Anterior cingulate cortex (tissue), 58 donors: ENCODE data around the gene PLCB1.

Experiments
- DNase-seq, 58 donors: peaks; one replicate each; lab custom pipeline; 2025; lab: John Stamatoyannopoulos, UW

Gene PLCB1

DNA sequence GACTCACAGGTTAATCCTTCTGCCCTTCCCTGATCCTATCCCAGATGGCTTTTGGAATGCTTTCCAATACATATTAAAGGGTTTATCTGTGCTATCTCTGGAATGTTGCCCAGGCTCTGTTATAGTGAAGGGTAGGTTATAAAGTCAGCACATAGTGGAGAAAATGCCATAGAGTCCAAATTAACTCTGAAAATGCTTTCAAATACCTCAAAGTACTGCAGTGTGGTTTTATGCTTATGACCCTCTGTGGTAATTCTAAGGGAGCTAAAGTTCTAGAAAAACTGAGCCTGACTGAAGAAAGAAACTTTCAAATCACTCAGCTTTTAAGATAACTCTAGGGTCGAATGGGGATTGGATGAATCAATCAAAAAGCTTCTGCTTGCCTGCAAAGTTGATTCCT lies 159.8 kb downstream of the PLCB1 start:
- DNase-seq: no peak

DNA sequence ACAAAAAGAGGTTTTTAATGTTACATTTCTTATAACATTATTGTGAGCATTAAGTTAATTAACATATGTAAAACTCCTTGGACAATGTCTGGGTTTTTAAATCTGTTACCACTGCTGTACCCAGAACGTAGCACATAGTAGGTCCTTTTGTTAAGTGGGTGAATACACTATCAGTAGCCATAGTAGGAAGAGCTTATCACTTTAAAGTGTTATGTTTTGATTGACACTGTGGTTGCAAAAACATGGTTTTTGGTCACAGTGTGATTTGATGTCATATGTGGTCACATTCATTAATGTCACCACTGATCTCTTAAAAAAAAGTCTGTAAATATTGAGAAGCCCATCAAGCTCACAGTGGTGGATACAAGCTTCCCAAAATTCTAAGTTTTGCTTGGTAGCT lies 160.7 kb downstream of the PLCB1 start:
- no peak for DNase-seq

DNA sequence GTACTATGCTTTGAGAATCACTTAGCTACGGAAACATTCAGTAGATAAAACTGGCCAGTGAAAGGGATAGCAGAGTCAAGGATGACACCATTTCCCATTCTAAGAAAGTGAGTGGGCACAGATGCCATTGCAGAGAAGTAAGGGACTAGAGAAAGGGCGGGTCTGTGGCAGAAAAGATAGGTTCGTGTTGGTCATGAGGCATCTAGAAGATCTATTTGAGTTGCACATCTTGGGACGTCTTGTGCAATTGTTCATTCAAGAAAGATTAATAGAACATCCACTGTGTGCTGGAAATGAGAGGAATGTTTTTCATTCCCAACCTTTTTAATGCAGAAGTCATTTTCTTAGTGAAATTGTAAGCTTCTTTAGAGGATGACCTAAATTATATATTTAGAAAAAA lies 161.7 kb downstream of the PLCB1 start:
- DNase-seq: no peak

DNA sequence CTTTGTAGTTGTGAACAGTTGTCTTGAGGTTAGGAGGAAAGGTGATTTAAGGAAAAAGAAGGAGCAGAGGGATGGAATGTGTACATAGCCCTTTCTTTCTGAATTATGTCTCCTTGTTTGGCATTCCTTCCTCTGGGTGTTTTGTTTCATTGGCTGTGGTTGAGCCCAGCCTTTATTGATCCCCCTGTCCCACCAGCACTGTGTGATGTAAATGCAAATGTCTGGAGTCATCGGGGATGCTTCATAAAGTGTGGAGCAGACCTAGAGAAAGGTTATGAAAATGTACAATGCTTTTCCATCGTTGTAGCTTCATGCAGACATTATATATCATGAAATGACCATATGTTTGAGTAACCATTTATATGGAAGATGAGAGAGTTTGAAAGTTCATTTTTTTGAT lies 164.5 kb downstream of the PLCB1 start:
- no peak for DNase-seq

DNA sequence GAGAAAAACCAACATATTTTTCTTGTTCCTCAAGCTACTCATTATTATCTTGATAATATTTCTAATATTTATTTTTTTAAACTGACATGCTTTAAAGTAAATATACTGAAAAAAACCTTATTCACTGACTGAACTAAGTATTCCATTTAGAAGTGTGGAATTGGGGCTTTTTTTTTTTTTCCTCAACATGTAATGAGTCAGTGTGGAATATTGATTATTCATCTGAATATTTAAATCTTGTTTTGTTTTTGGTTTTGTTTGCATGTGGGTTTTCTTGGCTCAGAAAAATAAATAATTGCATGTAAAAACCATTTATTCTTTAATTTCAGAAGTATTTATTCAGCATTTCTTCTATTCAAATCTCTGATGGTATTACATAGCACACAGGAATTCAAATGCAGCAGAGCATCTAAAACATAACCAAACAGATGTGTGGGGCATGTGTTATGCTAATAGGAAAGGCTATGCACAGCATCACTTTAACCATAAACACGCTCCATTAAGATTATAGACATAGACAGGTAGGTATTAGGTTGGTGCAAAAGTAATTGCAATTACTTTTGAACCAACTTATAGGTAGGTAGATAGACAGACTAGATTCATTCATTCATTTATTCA lies 166.5 kb downstream of the PLCB1 start:
- DNase-seq: no peak

DNA sequence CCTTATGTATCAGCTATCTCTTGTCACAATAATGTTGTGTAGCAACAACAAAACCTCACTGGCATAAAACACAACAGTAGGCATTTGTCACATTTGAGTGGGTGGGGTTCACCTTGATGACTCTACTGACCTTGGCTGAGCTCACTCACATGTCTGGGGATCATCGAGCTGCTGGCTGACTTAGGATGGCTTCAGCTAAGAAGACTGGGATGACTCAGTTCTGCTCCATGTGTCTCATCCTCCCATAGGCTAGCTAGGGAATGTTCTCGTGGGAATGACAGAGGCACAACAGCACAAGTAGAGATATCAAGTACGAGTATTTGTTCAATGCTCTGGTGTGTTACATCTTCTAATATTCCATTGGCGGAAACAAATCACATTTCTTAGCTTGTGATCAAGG lies 167.9 kb downstream of the PLCB1 start:
- DNase-seq: no peak

DNA sequence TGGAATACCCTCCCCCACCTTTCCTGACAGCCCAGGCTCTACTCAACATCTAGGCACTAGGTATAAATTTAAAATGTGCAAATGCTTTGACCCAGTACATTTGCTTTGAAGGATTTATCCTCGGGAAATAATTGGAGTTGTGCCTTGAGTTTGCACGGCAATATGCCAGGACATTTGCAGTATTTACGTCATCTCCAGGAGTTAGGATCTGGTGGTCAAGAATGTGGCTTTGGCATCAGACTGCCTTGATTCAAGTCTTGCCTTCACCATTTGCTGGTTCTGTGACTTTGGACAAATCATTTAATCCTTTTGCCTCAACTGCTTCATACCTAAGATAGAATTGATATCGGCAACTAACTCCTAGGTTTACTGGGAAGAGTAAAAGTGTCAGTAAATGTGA lies 169.6 kb downstream of the PLCB1 start:
- DNase-seq: no peak

DNA sequence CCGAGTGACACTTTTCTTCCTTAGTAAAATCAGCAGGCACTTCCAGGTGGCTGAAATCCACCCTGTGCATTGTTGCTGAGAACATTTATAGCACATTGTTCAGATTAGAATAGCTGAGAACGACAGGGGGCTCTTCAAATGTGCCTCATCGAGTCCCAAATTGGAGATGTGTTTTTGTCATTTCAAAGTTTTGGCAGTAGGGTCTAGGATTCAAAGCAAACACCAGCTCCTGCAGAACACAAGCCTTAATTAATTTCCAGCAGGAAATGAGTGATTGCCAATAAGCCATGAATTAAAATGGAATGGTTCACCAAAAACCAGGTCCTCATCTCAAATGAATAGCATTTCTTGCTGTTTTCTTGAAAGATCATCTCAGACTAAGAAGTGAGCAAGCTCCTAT lies 171.6 kb downstream of the PLCB1 start:
- no peak for DNase-seq

DNA sequence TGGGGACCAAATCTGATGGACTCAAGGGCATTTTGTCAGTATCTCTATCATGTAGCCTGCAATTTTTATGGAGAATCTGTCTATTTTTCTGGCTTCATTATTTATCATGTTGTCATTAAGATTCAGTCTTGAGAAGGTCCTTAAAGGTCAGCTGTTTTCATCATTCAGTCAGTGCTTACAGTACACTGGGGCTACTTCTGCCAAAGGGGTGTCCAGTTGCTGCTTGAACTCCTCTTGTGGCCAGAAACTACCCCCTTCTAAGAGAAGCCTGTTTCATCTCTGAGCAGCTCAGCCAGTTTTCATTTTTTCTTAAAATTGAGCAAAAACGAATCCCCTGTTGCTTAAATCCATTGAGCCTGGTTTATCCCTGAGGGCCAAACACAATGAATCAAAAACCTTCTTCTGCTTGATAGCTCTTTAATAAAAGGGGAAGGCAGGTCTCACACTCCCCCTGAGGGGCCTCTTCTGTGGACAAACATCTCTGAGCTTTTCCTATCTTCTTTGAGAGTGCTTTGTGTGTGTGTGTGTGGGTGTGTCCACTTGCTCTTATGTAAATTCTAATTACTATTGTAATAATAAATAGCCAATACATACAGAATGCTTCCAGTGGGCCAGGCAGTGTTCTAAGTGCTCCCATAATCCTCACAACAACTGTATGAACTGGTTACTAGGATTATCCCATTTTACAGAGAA lies 172.2 kb downstream of the PLCB1 start:
- DNase-seq: no peak

DNA sequence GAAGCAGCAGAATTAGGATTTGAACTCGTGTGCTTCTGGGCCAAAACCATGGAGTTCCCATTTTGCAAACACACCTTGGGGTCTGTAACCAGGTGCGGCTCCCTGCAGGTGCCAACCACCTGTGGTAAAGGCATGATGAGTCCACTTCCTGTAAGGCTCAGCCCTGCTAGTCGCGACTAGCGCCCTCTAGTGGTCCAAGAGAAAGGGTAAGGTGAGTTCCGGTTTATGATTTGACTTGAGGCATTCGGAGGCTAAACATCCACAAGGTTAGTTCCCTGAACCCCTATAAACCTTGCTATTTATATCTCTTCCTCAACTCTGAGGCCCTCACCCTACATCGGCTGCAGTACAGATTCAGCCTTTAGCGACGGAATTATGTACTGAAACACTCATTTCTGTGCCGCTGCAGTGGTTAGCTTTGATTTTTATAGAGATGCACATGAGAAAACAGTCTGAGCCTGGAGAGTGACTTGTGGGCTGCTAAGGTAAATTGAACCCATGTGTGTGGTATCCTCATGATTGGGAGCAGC lies 173.4 kb downstream of the PLCB1 start:
- peak in 5 of 58 donors; percentile 1 to 12 (median 3) for DNase-seq

DNA sequence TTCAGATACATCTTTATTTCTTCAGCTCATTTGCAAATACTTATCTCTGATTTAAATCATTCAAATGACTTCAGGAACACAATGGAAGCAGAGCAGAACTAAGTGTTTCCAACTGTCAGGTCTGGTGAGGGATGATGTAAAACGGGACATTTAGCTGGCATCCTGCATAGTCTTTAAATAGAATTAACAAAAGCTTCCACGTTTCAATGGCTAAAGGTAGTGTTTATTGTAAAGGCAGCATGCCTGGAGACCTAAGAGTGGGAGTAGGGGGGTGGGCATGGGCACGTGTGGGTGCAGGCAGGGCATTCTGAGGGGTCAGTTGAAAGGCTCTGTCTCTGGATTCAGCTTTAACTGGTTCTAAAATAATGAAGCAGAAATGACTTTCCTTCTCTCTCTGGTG lies 174.9 kb downstream of the PLCB1 start:
- no peak for DNase-seq

DNA sequence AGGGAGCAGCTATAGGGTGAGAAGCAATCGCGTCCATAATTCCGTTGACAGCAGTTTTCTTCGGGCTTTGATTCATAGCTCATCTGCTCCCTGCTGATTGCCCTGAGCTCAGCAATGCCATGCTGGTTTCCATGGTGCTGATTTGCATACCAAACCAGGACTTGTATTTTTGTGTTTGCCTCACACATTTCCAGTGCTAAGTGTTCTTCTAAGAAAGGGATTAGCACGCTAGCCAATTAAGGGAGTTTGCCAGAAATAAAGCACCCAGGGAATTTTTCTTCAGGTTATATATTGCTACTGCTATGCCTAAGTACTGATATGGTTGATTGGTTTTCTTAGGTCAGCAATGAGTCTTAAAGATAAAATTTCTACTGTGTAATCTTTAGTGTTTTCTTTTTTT lies 177.6 kb downstream of the PLCB1 start:
- peak in 38 of 58 donors; percentile 1 to 79 (median 38) for DNase-seq

DNA sequence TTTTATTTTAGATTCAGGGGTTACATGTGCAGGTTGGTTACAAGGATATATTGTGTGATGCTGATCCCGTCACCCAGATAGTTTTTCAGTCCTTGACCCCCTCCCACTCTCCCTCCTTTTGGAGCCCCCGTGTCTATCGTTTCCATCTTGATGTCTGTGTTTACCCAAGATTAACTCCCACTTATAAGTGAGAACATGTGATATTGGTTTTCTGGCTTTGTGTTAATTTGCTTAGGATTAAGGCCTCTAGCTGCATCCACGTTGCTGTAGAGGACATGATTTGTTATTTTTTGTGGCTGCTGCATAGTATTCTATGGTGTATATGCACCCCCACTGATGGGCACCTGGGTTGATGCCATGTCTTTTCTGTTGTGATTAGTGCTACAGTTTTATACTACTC lies 178.6 kb downstream of the PLCB1 start:
- DNase-seq: no peak

DNA sequence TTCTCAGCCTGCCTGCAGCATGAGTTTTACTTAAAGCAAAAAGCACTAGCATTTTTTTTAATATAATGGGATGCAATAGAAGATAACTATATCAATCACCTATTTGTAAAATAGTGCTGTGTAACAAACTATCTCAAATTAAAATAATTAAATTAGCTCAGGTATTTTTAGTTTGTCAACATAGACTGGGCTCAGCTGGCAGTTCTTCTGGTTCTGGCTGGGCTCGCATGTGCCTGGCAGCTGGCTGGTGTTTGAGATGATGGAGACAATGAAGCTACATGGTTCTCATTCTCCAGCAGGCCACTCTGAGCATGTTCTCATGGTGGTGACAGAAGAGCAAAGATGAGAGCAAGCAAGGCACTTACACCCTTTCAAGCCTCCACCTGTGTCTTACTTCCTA lies 181.0 kb downstream of the PLCB1 start:
- no peak for DNase-seq

DNA sequence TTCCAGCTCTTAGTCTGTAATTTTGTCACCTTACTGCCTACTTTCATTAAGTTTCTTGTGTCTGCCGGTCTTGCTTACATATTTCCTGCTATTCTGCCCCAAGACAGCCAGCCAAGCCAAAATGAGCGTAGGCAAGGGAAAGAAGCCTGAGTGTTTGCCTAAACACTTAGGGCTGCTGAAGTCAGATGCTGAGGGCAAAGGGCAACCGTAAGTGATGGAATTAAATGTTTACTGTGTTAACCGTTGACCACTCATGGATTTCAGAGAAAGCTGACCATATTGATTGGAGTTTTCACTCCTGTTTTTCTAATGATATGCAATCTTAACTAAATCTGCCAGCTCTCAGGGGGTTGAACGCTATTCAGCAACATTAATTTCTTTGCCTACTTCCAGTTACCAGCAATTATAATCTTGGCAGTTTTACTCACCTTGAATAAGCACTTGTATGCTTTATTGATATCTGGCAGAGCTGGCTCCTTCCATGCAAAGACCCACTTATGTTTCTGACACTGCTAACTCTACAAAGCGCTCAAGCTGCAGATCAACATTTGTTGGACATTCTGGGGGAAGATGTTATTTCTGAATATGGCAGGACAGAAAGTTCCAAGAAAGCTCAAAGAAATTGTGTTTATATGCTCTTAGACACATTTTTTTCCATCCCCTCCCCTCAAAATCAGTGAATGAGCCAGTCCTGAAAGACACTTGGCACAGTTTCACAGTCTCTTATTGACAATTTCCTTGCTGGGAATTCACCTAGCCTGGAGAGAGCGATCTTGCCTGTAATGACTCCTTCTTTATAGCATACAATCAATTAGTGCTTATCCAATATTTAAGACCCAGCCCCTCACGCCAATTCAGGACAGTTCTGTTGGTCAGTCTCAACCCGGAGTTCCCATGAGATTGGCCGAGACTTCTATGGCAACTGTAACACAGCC lies 183.8 kb downstream of the PLCB1 start:
- no peak for DNase-seq

DNA sequence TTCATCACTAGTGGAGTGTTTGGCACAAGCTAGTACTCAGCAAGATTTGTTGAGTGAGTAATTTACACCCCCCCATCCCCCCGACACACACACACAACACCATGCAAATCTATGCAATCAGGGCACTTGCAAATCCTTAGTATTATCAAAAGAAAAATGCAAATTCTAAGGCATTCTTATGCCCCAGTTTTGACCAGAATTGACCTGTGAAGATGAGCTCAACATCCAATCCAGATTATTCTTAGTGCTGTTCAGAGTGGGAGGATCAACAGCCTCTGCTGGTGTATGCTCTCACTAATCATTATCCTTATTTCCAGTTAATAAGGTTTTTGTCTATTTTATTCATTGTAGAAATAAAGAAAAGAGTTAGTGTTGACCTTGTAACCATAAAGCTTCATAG lies 185.4 kb downstream of the PLCB1 start:
- no peak for DNase-seq

DNA sequence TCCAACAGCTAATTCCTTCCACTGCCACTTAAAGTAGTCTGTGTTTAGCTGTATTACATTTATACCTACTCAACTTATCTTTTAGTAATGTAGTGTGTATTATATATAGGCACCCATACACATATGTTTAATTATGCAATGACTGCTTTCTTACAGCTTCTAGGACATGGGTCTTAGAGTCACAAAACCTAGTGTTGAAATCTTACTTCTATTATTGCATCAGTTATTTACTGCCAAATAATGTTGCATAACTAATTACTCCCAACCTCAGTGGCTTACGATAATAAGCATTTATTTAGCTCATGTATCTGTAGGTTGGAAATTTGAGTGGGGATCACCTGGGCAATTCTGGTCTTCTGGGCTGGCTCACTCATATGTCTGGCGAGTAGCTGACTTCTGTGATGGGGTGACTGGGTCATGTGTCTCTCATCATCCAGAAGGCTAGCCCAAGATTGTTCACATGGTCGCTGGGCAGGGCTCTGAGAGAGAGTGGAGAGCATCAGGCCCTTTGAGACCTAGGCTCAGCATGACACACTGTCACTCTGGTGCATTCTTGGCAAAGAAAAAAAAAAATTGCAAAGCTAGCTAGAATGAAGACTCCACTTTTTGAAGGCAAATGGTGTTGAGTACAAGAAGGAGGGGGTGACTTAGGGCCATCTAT lies 187.0 kb downstream of the PLCB1 start:
- DNase-seq: no peak

DNA sequence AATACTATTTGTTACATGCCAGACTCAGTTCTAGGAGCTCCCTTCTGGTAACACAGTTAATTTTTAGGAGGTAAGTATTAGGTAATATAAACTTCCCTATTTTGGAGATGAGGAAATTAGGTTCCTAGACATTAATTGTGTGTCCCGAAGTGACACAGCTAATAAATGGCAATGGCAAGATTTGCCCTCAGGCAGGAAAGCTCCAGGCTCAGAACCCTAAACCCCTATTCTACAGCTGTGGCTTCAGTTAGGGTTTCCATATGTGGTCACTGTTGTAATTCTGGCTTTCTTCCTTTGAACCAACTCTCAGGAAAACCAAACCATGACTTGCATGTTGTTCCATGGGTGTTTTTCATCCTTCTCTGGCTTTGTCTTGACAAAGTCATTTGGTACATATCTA lies 188.2 kb downstream of the PLCB1 start:
- DNase-seq: no peak

DNA sequence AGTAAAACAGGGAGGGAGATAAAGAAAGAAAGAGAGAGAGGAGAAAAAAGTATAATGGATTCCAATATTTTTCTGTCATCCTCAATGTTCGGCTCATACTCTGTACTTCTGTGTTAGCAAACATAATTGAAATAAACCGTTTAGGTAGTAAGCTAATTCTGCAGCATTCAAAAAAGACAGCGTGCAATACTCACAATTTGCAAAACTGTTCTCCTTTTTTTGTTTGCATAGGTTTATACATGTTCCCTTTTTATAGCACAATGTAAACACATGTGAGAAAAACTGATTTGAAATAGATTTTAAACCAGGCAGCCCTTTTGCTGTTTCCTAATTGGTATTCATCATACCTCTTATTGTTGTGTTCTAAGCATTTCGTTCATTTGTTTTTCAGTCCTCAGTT lies 188.9 kb downstream of the PLCB1 start:
- no peak for DNase-seq

DNA sequence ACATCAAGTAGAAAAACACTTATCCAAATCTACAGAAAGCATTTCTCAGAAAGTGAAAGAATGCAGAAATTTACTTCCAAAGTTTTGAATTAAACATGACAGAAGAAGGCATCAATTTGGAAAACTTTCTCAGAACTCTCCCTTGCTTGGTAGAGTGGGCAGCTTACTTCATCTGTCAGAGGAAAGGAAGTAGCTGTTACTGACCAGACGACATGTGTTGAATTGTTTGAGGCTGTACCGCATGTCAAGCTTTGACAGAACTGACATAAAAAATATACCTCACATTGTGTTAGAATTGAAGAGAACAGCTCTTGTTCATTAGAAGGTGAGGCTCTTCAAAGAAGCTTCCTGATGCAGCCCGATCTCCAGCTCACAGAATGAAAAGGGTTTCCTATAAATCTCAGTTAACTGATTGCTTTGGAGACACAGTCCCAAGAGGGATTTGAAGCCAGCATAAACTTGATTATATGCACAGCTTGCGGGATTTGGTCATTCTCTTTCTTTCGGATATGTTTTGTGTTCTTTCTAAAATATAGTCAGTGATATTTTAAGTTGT lies 190.7 kb downstream of the PLCB1 start:
- DNase-seq: no peak
